ENCODE measurements around the gene NKX2-1. TPM values are rescaled to one million over a fixed set of nuclear protein-coding genes. Genes with fewer than 3 reads are reported as not detected.

Gene NKX2-1
- total RNA-seq, 2 experiments from 2014 or later: not detected

DNA sequence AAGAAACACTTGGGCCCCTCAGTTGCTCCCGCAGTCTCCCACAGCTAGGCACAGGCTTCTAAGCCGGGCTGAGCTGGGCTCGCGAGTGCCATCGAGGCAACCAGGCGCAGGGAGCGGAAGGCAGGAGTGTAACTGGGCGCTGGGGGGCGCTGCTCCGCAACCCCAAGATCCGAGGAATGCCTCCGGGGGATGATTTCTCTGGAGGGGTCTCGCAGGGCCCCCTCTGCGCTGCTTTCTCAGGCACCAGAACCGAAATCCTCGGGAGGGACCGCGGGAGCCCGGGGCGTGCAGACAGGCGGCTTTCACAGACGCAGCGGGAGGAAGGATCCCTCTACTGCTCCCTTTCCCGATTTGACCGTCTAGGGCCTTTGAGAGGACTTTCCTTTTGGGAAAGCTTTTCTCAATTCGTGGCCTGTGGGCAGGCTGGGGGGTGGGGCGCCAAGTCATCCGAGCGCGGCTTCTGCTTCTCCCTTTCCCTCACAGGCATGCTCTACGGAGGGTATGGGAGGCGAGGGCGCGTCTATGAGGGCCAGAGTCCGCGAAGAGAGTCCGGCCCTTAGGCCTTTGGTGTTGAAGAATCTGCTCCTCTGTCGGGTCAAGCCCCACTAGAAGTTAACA is 4.3 kb upstream of the NKX2-1 start:
- peaks cover 71 to 82% of the 10 kb centered on the region in 2 experiments for H3K27me3 ChIP-seq (ENCODE audit: control insufficient read depth in 1 of 2, insufficient read depth in 2 of 2, low read length in 2 of 2)
- peaks cover 82% of the 10 kb centered on the region for H3K27me3 Mint-ChIP-seq
- H3K9me3 ChIP-seq (ENCODE audit: control insufficient read depth in 1 of 2, insufficient read depth in 1 of 2, low read length in 2 of 2): peaks cover 0 to 47% of the 10 kb centered on the region in 2 experiments

DNA sequence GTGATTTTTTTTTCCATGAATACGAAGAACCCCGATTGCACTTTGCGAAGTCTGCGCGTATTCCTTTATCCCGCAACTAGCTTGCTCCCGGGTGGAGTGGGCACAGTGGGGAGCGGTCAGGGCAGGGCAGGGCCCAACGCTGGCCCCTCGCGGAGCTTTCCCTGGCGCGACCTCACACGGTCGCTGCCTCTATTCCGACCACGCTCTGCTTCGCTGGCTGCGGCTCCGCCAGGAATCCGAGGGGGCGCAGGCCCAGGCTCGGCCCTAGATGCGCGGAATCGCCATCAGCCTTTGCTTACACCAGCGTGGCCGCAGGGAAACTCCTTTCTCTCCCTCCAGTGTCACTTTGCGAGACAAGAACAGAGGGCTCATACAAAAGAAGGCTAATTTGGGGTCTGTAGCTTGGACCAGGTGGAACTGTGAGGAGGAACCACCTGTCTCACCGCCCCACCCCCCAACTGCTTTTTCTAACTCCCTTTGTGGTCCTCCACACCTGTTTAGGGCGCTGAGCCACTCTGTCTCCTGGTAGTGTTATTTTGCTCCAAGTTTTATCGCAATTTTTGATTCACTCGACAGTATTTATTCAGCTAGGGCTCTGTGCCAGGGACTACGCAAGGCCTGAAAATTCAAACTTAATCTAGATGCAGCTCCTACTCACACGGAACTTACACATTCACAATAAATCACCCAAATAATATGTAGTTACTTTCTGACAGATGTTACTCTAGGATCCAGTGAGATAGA is 3.1 kb upstream of the NKX2-1 start:
- H3K27me3 Mint-ChIP-seq: peaks cover 73% of the 10 kb centered on the region
- intact Hi-C loops (cut with DNase I, micrococcal nuclease): no loop called here
- Histone ChIP-seq H3K9me3 (ENCODE audit: control insufficient read depth in 1 of 2, insufficient read depth in 1 of 2, low read length in 2 of 2) (peaks cover 0 to 52% of the 10 kb centered on the region in 2 experiments), H3K27me3 (ENCODE audit: control insufficient read depth in 1 of 2, insufficient read depth in 2 of 2, low read length in 2 of 2) (peaks cover 74 to 94% of the 10 kb centered on the region in 2 experiments), H3K36me3 (ENCODE audit: insufficient read depth, low read length) (no peaks in the 10 kb centered on the region), H3K4me3 (ENCODE audit: low read length) (no peak overlapping the region), H3K4me1 (ENCODE audit: insufficient read depth, low read length) (peaks cover 26% of the 10 kb centered on the region), H3K27ac (ENCODE audit: low read depth in 1 of 2, low read length in 2 of 2) (no peak overlapping the region)
- H3K36me3 Mint-ChIP-seq (ENCODE audit: low read depth): no peaks in the 10 kb centered on the region
- no peaks in the 10 kb centered on the region for H3K9me3 Mint-ChIP-seq
- no peak for ATAC-seq (ENCODE audit: poor library complexity)
- CTCF ChIA-PET: no interaction called here
- no peak overlapping the region for H3K4me3 Mint-ChIP-seq
- peaks cover 13% of the 10 kb centered on the region for H3K4me1 Mint-ChIP-seq (ENCODE audit: low read depth)
- no peak for DNase-seq
- TF ChIP-seq, protein P1, sequence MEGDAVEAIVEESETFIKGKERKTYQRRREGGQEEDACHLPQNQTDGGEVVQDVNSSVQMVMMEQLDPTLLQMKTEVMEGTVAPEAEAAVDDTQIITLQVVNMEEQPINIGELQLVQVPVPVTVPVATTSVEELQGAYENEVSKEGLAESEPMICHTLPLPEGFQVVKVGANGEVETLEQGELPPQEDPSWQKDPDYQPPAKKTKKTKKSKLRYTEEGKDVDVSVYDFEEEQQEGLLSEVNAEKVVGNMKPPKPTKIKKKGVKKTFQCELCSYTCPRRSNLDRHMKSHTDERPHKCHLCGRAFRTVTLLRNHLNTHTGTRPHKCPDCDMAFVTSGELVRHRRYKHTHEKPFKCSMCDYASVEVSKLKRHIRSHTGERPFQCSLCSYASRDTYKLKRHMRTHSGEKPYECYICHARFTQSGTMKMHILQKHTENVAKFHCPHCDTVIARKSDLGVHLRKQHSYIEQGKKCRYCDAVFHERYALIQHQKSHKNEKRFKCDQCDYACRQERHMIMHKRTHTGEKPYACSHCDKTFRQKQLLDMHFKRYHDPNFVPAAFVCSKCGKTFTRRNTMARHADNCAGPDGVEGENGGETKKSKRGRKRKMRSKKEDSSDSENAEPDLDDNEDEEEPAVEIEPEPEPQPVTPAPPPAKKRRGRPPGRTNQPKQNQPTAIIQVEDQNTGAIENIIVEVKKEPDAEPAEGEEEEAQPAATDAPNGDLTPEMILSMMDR (IDR thresholded peaks at IDR 0.05): no peak
- POLR2A ChIA-PET: no interaction called here
- H3K27ac Mint-ChIP-seq: no peak overlapping the region

More for the DNA sequence above, 4.3 kb upstream of the NKX2-1 start:
- ChIA-PET POLR2A (no interaction called here), CTCF (no interaction called here)
- Mint-ChIP-seq H3K4me1 (ENCODE audit: low read depth) (peaks cover 11% of the 10 kb centered on the region), H3K27ac (no peak overlapping the region), H3K36me3 (ENCODE audit: low read depth) (no peaks in the 10 kb centered on the region), H3K4me3 (no peak overlapping the region), H3K9me3 (no peaks in the 10 kb centered on the region)
- intact Hi-C loops (cut with DNase I, micrococcal nuclease): no loop called here
- Histone ChIP-seq H3K4me3 (ENCODE audit: low read length) (no peak overlapping the region), H3K27ac (ENCODE audit: low read depth in 1 of 2, low read length in 2 of 2) (no peak overlapping the region), H3K4me1 (ENCODE audit: insufficient read depth, low read length) (peaks cover 23% of the 10 kb centered on the region), H3K36me3 (ENCODE audit: insufficient read depth, low read length) (no peaks in the 10 kb centered on the region)
- ATAC-seq (ENCODE audit: poor library complexity) (no peak), DNase-seq (no peak)
- TF ChIP-seq, protein P1 (IDR thresholded peaks at IDR 0.05): no peak

DNA sequence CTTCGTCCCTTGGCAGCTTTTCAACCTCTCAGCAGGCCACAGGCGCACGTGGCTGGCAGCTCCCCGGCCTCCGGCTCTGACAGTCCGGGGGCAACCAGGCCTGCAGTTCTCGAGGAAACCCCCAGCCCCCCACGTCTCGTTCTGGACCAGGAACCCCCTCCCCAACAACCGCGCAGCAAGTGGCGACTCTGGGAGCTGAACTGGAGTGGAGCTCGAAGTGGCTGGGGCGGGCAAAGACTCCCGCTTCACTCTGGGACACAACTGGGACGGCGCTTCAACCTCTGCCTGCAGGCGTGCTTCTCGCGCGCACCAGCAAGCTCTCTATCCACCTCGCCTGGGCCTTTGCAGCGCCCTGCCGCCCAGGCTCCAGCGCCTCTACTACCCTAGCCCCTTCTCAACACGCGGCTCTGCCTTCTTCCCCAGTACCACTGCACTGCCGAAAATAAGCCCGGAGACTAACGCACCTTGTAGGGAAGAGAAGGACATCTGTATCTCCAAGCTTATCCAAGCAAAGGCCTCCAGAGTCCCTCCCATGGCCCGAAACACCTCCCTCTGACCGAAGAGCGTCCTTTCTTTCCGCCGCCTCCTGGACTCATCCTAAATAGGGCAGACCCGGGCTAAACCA is 2.4 kb upstream of the NKX2-1 start:
- Histone ChIP-seq H3K27me3 (ENCODE audit: control insufficient read depth in 1 of 2, insufficient read depth in 2 of 2, low read length in 2 of 2) (peaks cover 71 to 91% of the 10 kb centered on the region in 2 experiments), H3K9me3 (ENCODE audit: control insufficient read depth in 1 of 2, insufficient read depth in 1 of 2, low read length in 2 of 2) (peaks cover 0 to 53% of the 10 kb centered on the region in 2 experiments), H3K36me3 (ENCODE audit: insufficient read depth, low read length) (no peaks in the 10 kb centered on the region), H3K4me3 (ENCODE audit: low read length) (no peak overlapping the region), H3K27ac (ENCODE audit: low read depth in 1 of 2, low read length in 2 of 2) (no peak overlapping the region), H3K4me1 (ENCODE audit: insufficient read depth, low read length) (peaks cover 26% of the 10 kb centered on the region)
- peaks cover 13% of the 10 kb centered on the region for H3K4me1 Mint-ChIP-seq (ENCODE audit: low read depth)
- ChIA-PET CTCF (no interaction called here), POLR2A (no interaction called here)
- peaks cover 66% of the 10 kb centered on the region for H3K27me3 Mint-ChIP-seq
- no peak overlapping the region for H3K4me3 Mint-ChIP-seq
- no peak overlapping the region for H3K27ac Mint-ChIP-seq
- TF ChIP-seq, protein P1 (IDR thresholded peaks at IDR 0.05): no peak
- no peaks in the 10 kb centered on the region for H3K36me3 Mint-ChIP-seq (ENCODE audit: low read depth)
- intact Hi-C loops (cut with DNase I, micrococcal nuclease): no loop called here
- no peak for ATAC-seq (ENCODE audit: poor library complexity)
- DNase-seq: no peak
- H3K9me3 Mint-ChIP-seq: no peaks in the 10 kb centered on the region
